HCEC 1CT (cell line): ENCODE results near the gene USP34.

Experiments
- DNase-seq: peaks from one replicate; pipeline ENCODE4 v3.0.0-alpha.2; 2017

Gene USP34

GRCh38 chr2:61368687-61369665 lies 101.9 kb downstream of the USP34 start:
- DNase-seq = no peak

GRCh38 chr2:61367177-61367576 lies 103.7 kb downstream of the USP34 start:
- DNase-seq = no peak

- peak; percentile 39 for DNase-seq
Observed at GRCh38 chr2:61363580-61363979, 107.3 kb downstream of the USP34 start.

DNA sequence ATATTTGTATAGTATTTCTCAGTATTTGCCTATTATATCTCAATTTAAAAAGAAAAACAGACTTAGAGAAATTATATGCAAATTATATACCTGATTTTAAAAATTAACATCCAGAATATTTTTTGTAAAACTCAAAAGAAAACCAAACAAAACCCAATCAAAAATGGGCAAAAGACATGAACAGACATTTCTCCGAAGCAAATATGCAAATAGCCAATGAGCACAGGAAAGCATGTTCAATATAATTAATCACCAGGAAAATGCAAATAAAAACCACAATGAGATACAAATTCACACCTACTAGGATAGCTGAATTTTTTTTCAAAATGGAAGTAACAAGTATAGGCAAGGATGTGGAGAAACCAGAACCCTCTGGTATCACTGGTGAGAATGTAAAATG lies 108.0 kb downstream of the USP34 start:
- DNase-seq = no peak

DNA sequence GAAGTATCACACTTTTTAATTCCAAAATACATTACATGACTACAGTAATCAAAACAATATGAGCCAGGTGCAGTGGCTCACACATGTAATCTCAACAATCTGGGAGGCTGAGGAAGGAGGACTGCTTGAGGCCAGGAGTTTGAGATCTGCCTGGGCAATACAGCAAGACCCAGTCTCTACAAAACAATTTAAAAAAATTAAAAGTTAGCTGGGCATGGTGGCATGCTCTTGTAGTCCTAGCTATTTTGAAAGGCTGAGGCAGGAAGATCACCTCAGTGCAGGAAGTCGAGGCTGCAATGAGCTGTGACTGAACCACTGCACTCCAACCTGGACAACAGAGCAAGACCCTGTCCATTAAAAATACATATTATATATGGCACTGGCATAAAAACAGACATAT lies 109.8 kb downstream of the USP34 start:
- no peak for DNase-seq

DNA sequence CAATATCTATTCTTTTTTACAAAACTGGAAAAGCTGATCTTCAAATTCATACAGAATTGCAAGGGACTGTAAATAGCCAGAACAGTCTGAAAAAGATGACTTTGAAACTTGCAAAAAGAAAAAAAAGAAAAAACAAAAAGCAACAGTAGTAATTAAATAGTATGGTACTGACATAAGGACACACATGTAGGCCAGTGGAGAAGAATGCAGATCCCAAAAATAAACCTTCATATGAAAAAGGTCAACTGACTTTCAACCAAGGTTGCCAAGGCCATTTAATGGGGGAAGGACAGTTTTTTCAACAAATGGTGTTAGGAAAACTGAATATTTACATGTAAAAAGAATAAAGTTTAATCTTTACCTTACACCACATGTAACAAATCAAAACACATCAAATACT lies 111.8 kb downstream of the USP34 start:
- no peak for DNase-seq

DNA sequence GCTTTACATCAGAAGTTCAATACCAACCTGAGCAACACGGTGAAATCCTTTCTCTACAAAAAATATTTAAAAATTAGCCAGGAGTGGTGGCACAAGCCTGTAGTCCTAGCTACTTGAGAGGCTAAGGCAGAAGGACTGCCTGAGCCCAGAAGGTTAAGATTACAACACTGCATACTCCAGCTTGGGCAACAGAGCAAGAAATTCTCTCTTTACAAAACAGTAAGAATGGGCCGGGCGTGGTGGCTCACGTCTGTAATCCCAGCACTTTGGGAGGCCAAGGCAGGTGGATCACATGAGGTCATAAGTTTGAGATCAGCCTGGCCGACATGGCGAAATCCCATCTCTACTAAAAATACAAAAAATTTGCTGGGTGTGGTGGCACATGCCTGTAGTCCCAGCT lies 113.2 kb downstream of the USP34 start:
- no peak for DNase-seq

- no peak for DNase-seq
Observed at GRCh38 chr2:61356958-61357350, 113.9 kb downstream of the USP34 start.

GRCh38 chr2:61356261-61356957 lies 114.5 kb downstream of the USP34 start:
- DNase-seq = peak; percentile 74

DNA sequence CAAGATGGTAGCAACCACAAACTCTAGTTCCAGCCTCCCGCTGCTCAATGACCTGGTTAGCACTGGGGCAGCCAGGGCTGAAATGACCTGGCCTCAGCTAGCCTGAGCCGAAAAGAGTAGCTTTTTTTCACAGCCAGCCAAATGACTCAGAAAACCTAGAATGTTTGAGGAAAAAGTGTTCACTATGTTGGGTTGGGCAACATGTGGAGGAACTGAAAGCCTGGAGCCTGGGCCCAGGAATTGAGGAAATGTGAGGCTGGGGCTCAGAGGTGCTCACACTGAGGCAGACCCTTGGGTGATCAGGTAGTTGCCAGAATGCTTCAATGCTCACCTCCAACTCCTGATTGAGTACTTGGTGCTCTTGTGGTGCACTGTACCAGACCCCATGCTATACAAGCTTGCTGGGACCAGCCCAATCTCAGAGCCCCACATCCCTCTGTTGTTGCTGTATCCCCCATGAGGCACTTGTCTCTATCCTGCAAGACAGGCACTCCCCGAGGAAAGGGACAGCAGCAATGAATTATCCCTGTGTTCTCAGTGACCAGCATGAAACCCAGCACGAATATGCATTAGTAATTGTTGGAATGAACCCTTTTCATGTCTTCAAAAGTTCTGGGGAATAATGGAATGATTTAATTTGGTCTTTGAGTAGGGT lies 116.2 kb downstream of the USP34 start:
- DNase-seq = peak; percentile 31

DNA sequence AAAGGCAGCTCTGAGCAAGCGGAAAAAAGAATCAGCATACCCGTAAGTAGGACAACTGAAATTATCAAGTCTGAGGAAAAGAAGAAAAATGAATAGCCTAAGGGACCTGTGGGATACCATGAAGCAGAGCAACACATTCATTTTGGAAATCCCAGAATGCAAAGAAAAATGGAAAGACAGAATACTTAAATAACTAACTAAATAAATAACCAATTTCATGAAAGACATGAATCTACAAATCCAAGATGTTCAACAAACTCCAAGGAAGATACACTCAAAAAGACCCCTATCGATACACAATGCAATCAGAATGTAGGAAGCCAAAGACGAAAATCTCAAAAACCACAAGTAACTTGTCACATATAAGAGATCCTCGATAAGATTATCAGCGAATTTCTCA lies 117.0 kb downstream of the USP34 start:
- DNase-seq = no peak

DNA sequence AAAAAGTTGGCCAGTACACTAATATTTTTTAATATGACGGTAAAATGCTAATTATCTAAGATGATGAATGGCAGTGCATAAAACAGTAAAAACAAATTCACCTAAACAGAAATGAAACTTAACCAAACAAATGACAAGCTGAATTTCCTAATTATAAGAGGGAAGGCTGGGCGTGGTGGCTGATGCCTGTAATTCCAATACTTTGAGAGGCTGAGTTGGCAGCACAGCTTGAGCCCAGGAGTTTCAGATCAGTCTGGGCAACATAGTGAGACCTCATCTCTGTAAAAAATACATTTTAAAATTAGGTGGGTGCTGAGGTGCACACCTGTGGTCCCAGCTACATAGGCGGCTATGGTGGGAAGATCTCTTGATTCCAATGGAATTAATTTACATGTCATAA lies 120.1 kb downstream of the USP34 start:
- DNase-seq = no peak

DNA sequence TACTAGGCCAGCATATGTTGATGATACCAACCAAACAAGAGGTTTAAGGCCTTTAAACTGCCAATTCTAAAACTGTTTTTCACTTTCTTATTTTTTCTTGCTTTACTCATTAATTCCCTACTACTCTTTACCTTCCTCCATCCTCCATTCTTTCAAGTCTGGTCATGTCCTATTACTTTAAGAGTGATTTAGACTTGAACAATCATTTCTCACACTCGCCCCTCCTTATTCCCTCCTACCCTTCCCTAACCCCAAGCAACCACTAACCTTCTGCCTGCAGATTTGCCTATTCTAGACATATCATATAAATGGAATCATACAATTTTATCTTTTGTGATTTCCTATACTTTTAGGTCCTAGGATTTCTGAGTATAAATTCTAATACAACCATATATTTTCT lies 127.7 kb downstream of the USP34 start:
- no peak for DNase-seq

DNA sequence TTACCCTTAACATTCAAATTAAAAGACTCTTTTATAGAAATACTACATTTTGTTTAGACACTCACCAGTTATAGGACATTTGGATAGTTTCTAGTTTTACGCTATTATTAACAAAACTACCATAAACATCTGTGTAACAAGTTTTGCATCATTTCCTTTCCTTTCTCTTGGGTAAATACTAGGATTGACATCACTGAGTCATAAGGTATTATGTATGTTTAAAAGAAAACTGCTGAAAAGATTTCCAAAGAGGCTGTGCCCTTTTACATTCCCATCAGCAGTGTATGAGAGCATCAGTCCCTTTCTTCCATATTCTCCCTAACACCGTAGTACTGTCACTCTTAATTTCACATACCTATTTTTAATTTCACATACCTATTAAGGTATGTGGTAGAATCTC lies 130.6 kb downstream of the USP34 start:
- DNase-seq = peak; percentile 83

DNA sequence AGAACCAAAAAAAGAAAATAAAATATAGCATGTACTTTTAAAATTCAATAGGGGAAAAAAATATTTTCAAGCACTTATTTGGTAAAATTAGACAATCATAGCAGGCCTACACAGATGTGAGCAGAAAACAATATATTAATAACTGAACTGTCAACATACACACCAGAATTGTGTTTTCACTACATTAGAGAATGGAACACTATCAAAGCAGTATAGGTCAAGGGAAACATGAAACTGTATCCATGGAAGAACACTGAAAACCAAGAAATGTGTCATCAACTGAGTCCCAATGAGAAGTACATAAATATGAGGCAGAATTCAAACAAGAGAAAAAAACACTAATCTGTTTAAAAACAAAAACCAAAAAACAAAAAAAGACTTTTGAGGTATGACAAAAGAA lies 132.4 kb downstream of the USP34 start:
- no peak for DNase-seq

DNA sequence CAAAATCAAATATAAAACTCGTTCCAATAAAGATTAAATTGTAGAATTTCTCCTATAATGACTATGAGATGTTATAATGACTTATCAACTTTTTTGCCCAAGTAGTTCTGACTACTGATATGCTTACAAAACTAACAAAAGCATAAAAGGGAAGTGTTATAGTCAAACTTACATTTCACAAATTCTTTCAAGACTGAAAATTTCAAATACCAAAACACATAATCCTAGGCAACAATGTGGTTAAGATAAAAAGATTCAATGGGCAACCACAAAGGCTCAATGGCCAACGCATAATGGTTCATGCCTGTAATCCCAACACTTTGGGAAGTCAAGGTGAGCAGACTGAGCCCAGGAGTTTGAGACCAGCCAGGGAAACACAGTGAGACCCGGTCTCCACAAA lies 135.7 kb downstream of the USP34 start:
- no peak for DNase-seq

GRCh38 chr2:61334466-61334865 lies 136.4 kb downstream of the USP34 start:
- no peak for DNase-seq

DNA sequence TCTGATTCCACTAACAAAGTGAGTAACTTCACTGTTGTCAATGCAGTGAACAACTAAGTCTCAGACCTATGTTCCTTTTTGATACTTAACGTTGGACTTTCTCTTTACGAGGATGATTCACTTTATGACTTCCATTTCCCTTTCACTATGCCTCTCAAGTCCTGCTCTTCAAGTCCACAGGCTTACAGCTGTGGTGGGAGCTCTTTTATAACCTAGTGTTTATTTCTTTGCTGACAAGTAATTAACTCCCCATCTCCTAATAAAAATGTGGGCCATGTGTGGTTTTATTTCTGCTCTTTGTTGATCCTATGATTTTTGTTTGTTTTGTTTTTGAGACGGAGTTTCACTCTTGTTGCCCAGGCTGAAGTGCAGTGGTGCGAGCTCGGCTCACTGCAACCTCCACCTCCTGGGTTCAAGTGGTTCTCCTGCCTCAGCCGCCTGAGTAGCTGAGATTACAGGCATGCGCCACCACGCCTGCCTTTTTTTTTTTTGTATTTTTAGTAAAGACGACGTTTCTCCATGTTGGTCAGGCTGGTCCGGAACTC lies 142.1 kb downstream of the USP34 start:
- no peak for DNase-seq

DNA sequence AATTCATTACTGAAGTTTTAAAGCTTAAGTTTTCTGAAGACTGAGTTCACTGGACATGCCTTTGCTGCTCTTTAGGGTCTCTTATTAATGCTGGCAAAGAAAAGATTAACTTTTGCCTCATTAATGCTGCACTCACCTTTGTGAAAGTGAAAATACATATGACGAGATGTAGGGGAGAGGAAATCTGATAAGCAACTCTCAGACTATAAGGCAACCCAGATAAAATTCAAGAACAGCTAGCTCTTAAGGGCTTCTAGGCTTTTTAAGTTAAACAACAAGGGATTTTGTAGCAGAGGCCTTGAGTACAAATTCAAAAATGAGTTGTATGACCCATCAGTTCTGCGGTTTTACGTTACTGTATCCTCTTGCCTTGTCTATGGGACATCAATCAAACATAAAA lies 143.7 kb downstream of the USP34 start:
- DNase-seq = no peak

GRCh38 chr2:61326423-61326822 lies 144.5 kb downstream of the USP34 start:
- DNase-seq = no peak

DNA sequence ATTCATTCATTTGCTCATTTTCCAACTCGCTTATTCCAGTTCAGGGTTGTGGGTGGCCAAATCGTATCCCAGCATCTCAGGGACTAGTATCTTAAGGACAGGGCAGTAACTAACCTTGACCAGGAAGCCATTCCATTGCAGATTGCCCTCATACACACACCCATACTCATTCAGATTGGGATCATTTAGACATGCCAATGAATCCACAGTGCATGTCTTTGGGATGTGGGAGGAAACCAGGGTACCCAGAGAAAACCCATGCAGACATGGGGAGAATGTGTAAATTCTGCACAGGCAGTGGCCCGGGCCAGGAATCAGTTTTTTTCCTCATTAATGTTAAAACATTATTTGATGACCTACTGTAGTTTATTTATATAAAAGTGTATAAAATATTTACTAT lies 150.7 kb downstream of the USP34 start:
- DNase-seq = no peak

DNA sequence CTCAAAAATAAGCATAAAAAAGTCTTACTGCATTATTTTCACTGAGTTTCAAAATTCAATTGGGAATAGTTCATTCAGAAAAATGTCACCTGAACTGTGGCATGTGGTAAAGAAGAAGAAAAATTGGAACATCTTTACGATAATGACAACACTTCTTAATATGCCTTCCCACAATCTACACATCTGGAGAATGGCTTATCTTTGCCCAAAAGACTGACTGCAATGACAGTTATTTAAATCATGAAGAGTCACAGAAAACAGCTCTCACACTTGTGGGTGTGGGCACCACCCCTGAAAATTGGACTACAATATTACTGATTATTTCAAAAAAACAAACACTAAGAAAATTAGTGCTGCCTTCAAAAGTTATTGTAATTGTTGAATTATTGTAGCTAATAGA lies 152.3 kb downstream of the USP34 start:
- DNase-seq = no peak

DNA sequence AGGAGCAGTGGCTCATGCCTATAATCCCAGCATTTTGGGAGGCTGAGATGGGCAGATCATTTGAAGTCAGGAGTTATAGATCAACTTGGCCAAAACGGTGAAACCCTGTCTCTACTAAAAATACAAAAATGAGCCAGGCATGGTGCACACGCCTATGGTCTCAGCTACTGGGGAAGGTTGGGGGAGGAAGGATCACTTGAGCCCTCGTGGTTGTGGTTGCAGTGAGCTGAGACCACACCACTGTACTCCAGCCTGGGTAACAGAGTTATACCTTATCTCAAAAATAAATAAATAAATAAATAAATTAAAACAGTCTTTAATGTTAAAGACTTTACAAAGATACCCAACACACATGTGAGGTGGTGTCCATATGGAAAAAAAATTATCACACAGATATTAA lies 174.9 kb downstream of the USP34 start:
- DNase-seq = no peak
